ENCODE results near the gene ZNF423.

ZNF423 gene

DNA sequence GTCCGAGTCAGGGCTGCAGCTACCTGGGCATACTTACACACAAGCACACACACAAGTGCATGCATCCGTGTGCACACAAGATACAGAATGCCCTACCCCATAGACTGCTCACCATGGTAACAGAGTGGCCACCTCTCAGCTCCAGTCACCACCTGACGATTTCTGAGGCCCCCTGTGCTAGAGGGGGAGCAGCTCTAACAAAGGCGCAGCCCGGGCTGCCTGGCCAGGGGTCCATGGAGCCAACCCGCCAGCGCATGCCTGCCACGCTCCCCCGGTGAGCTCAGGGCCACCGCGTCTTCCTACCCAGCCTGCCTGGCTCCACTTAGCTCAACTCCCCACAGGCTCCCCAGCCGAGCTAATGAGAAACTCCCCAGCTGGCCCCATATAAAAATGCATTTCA is 75.5 kb downstream of the ZNF423 start:
- DNase-seq: no peak

GRCh38 chr16:49779979-49780378 is 75.9 kb downstream of the ZNF423 start:
- DNase-seq: no peak

DNA sequence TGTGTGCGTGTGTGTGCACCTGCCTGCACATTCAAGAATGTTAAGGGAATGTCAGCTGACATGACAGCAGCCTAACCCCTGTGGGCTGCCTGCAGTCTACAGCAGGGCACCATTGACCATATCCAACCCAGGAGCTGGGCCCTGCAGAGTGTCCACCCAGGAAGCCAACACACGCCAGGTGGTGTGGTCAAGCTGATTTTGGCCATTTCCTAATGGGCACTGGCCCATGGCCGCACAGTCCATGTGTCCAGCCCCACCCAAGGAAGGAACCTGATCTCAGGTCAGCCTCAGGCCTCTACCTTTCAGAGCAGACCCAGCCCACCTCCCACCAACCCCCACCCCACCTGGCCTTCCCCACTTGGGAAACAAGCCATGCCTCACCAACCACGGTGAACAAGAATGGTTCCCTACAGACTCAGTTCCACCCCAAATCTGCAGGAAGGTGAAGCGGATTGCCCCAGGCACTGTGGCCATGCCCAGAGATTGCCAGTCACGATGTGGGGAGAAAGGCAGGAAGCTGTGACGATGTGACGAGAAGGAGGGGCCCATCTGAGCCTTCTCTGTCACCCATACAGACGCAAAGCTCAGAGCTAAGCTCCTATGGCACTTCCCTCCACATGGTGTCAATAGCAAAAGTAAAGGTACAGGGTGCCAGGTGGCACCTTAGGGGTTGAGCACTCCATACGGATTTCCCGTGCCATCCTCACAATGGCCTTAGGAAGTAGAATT is 77.5 kb downstream of the ZNF423 start:
- no peak for DNase-seq

DNA sequence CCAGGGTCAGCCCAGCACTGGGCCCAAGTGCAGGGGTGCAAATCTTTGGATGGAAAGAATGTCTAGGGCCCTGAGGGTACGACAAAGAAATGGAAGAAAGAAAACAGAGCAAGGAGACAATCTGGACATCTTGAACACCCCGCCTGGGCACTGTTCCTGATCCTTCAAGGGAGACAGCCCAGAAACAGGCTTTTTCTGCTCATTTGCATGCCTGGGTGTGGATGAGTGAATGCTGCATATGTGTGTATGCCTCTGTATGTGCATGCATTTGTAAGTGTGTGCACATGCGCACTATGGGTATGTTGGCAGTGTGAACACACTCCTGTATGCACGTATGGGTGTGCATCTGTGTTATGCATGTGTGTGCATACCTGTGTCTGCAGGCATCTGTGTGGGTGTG is 79.2 kb downstream of the ZNF423 start:
- no peak for DNase-seq

DNA sequence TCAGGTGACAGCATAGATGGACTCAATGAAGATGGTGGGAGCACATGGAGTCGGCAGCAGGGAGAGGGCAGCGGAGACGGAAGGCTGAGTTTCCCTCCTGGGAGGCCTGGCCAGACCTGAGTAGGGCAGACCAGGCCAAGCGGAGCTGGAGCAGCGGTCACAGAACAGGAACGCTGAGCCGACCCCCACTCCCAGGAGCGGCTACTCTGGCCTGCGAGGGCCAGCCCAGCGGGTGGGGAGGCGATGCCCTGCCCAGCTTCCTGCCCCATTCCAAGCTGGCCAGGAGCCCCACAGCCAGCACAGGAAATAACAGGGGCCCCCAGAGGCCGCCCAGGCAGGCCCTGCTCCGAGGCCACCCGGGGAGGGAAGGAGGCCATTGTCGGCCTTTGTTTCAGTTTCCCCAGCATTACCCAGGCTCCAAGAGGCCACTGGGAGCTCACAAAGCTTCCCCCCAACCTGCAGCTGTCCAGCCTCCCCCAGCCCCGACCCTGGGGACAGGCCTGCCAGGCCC is 79.8 kb downstream of the ZNF423 start:
- DNase-seq: no peak

DNA sequence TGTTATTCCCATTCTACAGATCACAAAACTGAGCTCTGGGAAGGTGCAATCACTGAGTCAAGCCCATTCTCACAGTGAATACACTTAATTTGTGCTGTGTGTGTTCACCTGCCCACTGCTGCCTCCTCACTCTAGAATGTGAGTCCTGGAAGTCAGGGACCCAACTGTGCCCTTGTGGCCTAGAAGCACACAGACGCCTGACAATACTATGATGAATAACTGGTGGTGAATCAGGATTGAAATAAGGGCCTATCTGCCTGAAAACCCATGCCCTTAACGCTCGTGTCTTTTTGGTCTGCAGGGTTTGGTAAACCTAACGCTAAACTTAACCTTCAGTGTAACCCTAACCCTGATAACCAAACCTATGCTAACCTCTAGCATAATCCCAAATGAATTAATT is 80.3 kb downstream of the ZNF423 start:
- no peak for DNase-seq

DNA sequence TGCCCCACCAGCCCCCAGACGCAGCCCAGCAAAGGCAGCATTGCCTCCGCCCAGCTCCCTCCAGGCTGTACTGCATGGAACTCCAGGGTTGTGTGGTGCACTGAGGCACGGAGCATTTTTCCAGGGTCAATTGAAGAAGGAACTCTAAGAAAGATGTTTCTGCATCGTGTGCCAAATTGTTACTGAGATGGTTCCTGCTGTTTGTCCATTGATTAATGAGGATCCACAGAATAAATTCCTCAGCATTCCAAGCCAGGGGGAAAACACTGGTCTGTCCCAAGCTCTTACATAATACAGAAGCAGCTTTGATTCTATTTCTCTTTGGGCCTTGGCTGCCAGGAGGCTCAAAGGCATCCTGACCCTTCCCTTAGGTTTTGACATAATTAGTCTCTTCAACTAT is 80.9 kb downstream of the ZNF423 start:
- no peak for DNase-seq

DNA sequence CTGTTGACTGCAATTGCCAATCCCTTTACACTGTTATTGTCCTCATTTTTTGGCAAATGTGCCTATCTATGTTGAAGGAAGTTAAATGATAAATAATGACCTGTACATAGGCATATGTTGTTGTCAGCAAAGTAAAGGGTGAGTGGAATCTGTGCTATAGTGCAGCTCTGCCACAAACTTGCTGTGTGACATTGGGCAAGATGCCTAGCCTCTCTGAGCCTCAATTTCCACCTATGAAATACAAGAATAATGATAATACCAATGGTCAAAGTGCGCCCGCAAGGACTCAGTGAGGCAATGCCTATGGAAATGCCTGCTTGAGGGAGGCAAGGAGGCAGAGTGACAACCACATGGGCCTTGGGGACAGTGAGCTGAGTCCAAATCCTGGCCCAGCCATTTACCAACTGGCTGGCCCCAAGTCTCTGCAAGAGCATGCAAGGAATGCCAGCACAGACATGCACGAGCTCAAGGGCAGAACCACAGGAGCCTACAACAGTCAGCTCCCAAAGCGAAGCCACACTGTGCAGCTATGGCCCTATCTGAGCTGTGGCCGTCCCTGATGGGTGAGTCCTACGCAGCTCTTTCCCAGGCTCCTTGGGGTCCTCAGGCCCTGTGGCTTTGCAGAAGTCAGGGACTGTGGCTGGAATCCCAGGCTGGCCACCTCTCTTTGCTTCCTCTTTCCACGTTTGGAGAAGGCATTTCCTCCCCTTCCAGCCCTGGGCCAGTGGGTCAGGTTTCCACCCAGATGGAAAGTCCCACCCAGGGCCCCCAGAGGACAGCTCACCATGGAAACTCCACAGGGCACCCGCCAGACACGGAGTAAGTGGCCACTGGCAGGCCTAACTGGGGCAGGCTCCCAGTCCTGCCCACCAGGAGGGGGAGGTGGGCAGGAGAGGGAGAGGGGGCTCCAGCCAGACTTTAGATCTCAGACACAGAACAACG is 82.1 kb downstream of the ZNF423 start:
- DNase-seq: no peak

DNA sequence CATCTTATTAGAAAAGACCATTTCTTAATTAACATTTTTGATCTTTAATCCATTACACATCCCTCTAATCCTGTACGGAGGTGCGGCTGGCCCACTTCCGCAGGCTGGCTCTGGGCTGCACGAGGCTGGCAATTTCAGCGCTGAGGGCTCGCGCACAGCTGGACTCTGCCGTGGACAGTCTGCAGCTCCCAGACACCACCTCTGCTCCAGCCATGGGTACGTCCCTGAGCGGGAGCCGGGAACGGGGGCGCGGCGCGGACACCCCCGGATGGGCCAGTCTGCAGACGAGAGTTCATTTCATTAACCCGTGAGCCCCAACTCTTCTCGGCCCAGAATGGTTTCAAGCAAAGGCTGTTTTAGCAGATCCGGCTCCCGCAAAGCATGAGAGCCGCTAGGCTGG is 87.9 kb downstream of the ZNF423 start:
- no peak for DNase-seq

DNA sequence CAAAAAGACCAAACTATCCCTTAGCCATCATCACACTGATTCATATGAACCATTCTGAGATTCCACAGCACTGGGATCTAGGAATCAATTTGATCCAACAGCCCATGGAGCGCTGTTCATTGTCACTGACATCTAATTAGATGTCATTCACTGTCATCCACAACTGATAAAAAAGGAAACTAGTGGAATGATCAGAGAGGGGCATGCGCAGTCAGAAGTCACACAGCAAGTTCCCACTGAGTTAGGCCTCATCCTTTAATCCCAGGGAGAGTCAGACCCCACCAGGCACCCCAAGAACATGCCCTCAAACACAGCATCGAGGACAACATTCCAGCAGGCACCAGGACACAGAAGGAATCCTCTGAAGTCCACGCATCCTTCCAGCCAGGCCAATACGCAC is 88.5 kb downstream of the ZNF423 start:
- no peak for DNase-seq

DNA sequence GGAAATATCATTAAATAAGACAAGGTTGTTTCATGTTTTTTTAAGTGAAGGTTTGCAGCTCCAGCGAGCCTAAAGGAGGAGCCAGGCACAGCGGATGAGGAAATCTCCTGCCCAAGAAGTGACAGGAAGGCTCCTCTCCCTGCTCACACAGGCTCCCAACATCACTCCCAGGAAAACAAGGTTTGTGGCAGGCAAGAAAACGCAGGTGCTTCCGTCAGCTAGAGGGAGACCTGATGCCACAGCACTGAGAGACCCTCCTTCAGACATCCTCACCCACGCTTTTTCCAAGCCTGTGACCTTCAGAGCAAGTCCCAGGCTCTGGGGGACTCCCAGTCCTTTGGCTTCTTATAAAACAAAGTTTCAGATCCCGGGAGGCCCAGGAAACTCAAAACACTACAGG is 89.7 kb downstream of the ZNF423 start:
- no peak for DNase-seq

GRCh38 chr16:49763826-49764225 is 92.1 kb downstream of the ZNF423 start:
- no peak for DNase-seq

DNA sequence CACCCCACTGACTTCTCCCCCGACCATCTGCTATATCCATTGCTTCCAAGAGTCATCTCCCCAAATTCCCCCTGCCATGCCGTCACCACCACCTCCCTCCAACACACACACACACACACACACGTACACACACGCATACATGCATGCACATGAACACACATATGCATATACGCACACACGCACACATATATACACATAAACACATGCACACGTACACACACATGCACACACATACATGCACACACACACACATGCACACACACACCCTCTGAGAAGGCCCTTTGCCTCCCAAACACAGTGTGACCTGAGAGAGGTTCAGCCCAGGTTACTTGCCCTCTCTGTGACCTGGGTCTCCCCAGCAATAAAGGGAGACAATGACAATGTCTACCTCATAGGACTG is 95.1 kb downstream of the ZNF423 start:
- DNase-seq: no peak

DNA sequence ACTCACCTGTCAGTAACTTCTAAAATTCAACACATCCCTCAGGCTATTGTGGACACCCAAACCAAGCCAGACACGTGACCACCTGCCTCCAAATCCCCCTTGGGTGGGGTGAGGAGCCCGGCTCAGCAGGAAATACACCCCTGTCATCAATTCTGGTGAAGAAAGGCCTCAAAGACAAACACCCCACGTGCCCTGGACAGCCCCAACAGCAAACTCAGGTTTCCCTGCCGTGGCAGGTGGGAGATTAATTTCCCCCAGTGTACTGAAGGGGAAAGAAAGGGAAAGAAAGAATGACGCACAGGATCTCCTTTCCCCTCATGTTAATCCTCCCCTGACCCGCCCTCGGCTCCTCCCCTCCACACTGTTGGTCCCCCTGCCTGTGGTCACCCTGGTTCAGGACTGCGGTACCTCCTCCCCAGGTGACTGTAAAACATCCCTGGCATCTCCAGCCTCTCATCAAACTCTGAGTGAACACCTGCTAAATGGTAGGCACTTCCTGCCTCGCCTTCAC is 98.3 kb downstream of the ZNF423 start:
- DNase-seq: no peak

DNA sequence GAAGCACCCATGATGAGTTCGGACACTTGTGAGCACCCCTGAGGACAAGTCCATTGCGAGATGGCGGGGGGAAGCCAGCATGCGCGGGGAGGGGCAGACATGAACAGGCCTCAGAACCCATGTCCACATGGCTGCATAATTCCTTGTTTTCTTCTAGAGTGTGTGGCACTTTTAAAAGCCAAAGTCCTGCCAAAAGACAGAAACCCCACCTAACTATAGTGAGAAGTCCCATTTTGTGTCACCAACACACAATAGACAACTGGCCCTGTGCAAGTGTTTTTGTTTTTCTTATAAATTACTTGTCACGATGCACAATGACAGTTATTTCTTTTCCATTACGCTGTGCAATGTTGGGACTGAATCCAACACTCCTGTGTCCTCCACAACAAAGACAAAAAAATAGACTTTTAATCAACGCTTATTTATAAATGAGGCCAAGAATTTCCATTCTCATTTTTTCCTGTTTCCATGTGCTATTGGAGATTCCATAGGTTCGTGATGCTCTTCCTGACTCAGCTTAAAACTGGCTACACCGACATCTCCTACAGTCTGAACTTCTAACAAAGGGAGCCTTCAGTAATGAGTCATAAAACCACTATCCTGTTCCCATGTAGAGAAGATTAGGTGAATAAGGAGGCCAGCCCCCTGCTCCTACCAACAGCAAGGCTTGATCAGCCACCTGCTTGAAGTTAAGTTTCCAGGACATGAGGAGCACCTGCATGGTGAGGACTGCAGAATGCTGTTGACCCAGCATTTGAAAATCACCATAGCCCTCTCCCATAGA is 98.9 kb downstream of the ZNF423 start:
- no peak for DNase-seq

GRCh38 chr16:49755716-49756505 is 100.0 kb downstream of the ZNF423 start:
- DNase-seq: no peak

DNA sequence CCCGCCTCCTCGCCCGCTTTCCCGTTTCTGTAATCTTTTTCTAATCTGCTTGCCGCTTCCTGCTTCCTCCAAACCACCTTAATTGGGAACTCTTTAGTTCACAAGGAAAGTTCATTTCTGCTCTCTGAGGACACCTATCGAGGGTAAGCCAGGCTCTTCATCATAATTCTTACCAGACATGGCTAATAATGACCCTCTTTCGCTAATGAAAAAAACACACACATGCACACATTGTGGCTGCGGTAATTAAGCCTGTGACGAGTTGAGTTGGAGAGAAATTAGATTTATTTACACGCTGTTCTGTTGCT is 100.6 kb downstream of the ZNF423 start:
- peak; percentile 16 for DNase-seq

DNA sequence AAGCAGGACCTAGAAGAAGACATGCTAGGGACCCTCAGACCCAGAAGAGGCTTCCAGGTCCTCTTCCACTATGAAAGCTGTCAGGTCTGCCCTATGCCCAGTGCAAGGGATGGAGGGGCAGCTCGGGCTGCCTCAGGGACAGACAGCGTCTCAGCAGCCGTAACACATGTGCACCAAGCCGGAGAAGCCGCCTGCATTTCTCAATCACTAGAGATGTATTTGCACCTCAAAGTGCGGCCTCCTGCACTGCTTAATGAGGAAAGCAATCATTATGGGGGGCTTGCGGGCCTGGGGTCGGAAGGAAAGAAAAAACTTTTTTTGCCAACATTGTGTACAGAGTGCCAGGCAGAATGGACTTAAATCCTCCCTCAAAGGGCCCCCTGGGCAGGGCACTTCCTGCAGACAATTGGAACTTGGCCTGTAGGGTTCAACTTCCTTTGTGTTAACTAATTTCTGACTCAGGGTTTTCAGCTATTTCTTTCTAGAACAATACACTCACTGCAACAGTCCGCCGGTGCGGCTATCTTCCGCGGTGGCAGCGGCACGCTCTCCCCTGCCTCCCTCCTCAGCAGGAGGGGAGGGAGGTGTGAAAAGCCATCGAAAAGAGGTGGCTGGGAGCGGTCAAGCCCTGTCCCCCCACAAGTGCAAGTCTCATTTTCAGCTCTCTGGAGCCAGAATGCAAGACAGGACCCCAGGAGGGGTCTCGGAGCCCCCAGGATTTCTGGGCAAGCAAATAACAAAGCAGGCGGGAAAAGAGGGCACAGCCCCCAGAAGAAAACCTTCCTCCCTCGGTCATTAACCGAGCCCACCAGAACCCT is 101.2 kb downstream of the ZNF423 start:
- DNase-seq: no peak

DNA sequence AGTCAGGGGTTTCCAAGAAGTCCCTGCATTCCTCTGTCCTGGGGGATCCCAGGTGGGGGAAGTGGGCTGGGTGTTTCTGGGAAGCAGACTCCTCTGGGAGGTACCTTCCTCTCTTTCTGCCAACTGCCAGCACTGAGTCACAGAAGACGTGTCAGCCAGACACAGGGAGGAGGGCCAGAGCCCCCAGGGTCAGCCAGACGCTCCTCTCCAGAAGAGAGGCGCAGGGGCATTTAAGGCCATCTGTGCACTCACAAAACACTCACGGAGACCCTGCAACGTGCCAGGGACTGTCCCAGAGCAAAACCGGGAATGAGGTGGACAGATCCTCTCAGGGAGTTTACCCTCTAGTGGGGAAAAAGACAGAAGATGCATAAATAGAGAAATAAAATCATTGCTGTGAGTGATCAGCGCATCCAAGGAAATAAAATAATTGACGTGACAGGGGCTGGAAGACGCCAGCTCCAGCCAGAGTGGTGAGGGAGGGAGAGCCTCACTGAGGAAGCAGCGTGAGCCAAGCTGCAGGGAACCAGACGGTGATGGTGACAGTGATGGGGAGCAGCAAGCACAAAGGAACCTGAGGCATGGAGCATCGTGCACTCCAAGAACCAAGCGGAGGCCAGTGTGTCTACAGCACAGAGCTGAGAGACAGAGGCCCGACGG is 105.4 kb downstream of the ZNF423 start:
- DNase-seq: no peak

DNA sequence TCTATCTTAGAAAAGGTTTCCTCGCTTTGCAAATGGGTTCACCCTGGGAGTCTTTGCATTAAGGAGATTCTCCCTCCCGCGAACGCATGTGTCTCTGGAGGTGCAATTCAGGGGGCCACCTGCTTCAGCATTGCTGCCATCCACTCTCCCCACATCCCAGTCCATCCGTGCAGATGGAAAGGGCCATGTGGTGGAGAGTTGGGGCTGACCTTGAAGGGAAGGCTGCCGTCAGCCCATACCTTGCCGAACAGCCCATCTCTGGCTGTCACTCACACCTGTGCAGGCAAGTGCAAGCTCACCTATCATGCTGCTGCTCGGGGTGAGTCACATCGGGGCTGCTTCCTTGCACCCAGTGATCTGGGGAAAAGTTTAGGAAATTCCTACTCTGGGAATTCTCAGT is 106.1 kb downstream of the ZNF423 start:
- DNase-seq: no peak

DNA sequence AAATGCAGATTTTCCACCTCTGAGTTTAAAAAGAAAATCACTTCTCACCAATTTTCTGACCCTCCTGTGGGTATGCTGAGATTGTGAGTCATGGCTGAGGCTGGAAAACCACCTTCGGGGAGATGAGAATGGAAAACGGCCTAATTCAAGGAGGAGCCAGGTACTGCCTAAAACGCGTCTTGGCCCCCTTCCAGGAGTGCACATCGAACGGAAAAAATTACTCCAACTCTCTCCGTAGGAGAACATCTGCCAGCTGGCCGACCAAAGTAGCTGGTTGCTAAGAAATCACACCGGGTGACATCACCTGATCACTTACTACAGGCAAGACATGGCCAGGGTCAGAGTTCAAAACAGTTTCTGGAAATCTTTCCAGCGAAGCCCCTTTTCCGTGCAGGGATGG is 107.6 kb downstream of the ZNF423 start:
- DNase-seq: peak; percentile 75
